HG02870 (cell line): ENCODE results near the gene HCN2.

Source experiments
- ATAC-seq: cut with Tn5 transposase; IDR thresholded peaks from one replicate; pipeline ENCODE4 v1.9.1; 2021; ENCODE audit warnings: mild to moderate bottlenecking, moderate library complexity; ENCODE audit not compliant: unreplicated experiment

HCN2 gene

GRCh38 chr19:589693-590395, at the start of gene HCN2:
HCN2 (plus strand) TSS chr19:589881; CDS start chr19:589946, 65 bp downstream.
- ATAC-seq = no peak

- no peak for ATAC-seq
Observed at GRCh38 chr19:540867-541637, 48.6 kb upstream of the HCN2 start.

- no peak for ATAC-seq
Observed at GRCh38 chr19:541699-542098, 48.0 kb upstream of the HCN2 start.

- no peak for ATAC-seq
Observed at GRCh38 chr19:542173-542866, 47.4 kb upstream of the HCN2 start.

GRCh38 chr19:543910-544608, 45.6 kb upstream of the HCN2 start, which contains the start of gene GZMM:
GZMM (plus strand) TSS chr19:544053; CDS start chr19:544072, 19 bp downstream.
- ATAC-seq = no peak

- ATAC-seq = no peak
Observed at GRCh38 chr19:547117-547516, 42.6 kb upstream of the HCN2 start.

GRCh38 chr19:547836-548720, 41.6 kb upstream of the HCN2 start:
- ATAC-seq = no peak

GRCh38 chr19:548886-549830, 40.5 kb upstream of the HCN2 start:
- no peak for ATAC-seq

GRCh38 chr19:554817-555216, 34.9 kb upstream of the HCN2 start:
- ATAC-seq = no peak

GRCh38 chr19:555474-555808, 34.2 kb upstream of the HCN2 start:
- ATAC-seq = no peak

- no peak for ATAC-seq
Observed at GRCh38 chr19:556611-557382, 32.9 kb upstream of the HCN2 start.

- no peak for ATAC-seq
Observed at GRCh38 chr19:558770-559439, 30.8 kb upstream of the HCN2 start.

- no peak for ATAC-seq
Observed at GRCh38 chr19:560121-560520, 29.6 kb upstream of the HCN2 start.

GRCh38 chr19:566403-566802, 23.3 kb upstream of the HCN2 start:
- ATAC-seq = no peak

GRCh38 chr19:566844-567243, 22.8 kb upstream of the HCN2 start:
- ATAC-seq = no peak

- ATAC-seq = no peak
Observed at GRCh38 chr19:567296-567900, 22.3 kb upstream of the HCN2 start.

GRCh38 chr19:570251-570686, 19.4 kb upstream of the HCN2 start:
- ATAC-seq = no peak
